ENCODE results near the gene HNRNPD. TPM values are rescaled to one million over a fixed set of nuclear protein-coding genes. Genes with fewer than 3 reads are reported as not detected.

The HNRNPD gene
- total and polyA plus RNA-seq, 2 experiments from 2014 or later = 245 to 768 TPM

GRCh38 chr4:82352118-82352824 is 21.5 kb downstream of the HNRNPD start (continued):
- TF ChIP-seq, protein P1, sequence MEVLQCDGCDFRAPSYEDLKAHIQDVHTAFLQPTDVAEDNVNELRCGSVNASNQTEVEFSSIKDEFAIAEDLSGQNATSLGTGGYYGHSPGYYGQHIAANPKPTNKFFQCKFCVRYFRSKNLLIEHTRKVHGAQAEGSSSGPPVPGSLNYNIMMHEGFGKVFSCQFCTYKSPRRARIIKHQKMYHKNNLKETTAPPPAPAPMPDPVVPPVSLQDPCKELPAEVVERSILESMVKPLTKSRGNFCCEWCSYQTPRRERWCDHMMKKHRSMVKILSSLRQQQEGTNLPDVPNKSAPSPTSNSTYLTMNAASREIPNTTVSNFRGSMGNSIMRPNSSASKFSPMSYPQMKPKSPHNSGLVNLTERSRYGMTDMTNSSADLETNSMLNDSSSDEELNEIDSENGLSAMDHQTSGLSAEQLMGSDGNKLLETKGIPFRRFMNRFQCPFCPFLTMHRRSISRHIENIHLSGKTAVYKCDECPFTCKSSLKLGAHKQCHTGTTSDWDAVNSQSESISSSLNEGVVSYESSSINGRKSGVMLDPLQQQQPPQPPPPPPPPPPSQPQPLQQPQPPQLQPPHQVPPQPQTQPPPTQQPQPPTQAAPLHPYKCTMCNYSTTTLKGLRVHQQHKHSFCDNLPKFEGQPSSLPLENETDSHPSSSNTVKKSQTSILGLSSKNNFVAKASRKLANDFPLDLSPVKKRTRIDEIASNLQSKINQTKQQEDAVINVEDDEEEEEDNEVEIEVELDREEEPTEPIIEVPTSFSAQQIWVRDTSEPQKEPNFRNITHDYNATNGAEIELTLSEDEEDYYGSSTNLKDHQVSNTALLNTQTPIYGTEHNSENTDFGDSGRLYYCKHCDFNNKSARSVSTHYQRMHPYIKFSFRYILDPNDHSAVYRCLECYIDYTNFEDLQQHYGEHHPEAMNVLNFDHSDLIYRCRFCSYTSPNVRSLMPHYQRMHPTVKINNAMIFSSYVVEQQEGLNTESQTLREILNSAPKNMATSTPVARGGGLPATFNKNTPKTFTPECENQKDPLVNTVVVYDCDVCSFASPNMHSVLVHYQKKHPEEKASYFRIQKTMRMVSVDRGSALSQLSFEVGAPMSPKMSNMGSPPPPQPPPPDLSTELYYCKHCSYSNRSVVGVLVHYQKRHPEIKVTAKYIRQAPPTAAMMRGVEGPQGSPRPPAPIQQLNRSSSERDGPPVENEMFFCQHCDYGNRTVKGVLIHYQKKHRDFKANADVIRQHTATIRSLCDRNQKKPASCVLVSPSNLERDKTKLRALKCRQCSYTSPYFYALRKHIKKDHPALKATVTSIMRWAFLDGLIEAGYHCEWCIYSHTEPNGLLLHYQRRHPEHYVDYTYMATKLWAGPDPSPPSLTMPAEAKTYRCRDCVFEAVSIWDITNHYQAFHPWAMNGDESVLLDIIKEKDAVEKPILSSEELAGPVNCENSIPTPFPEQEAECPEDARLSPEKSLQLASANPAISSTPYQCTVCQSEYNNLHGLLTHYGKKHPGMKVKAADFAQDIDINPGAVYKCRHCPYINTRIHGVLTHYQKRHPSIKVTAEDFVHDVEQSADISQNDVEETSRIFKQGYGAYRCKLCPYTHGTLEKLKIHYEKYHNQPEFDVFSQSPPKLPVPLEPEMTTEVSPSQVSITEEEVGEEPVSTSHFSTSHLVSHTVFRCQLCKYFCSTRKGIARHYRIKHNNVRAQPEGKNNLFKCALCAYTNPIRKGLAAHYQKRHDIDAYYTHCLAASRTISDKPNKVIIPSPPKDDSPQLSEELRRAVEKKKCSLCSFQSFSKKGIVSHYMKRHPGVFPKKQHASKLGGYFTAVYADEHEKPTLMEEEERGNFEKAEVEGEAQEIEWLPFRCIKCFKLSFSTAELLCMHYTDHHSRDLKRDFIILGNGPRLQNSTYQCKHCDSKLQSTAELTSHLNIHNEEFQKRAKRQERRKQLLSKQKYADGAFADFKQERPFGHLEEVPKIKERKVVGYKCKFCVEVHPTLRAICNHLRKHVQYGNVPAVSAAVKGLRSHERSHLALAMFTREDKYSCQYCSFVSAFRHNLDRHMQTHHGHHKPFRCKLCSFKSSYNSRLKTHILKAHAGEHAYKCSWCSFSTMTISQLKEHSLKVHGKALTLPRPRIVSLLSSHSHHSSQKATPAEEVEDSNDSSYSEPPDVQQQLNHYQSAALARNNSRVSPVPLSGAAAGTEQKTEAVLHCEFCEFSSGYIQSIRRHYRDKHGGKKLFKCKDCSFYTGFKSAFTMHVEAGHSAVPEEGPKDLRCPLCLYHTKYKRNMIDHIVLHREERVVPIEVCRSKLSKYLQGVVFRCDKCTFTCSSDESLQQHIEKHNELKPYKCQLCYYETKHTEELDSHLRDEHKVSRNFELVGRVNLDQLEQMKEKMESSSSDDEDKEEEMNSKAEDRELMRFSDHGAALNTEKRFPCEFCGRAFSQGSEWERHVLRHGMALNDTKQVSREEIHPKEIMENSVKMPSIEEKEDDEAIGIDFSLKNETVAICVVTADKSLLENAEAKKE (CRISPR knock-in tag; IDR thresholded peaks at IDR 0.05) = no peak
- TF ChIP-seq JUNB (IDR thresholded peaks at IDR 0.05; ENCODE audit: unreplicated experiment) (no peak), REST (IDR thresholded peaks at IDR 0.05; ENCODE audit: unreplicated experiment) (no peak), EZH2 (IDR thresholded peaks at IDR 0.05; ENCODE audit: low read depth, unreplicated experiment) (no peak)

All from GM23338 (cell line).